GM06990 (cell line): ENCODE measurements around the gene TBX6.
"Not testable (repeated sequence)": the region's sequence is repeated elsewhere in the genome, so short reads cannot be mapped to it uniquely, and the experiment has no call there.

Source experiments
- DNase-seq: peaks from one replicate; pipeline ENCODE4 v3.0.0-alpha.2; 2011; ENCODE audit not compliant: insufficient read length; ENCODE audit errors: extremely low read depth
- H3K27me3 ChIP-seq: replicated peaks from 2 replicates; pipeline ENCODE4 v1.6.0; 2011; ENCODE audit warnings: low read length; ENCODE audit not compliant: control insufficient read depth, insufficient read depth
- H3K36me3 ChIP-seq: 2 replicates; pipeline ENCODE4 v1.5.1; 2011; ENCODE audit warnings: low read length; ENCODE audit not compliant: control insufficient read depth, insufficient read depth
- H3K4me3 ChIP-seq: replicated peaks from 2 replicates; pipeline ENCODE4 v1.5.1; 2011; ENCODE audit warnings: low read depth, mild to moderate bottlenecking, control low read depth, low read length
- CTCF ChIP-seq: IDR thresholded peaks from 2 replicates; pipeline ENCODE4 v1.5.1; 2011; ENCODE audit warnings: low read length, control low read depth, mild to moderate bottlenecking, inconsistent platforms; ENCODE audit not compliant: insufficient read depth, poor library complexity, severe bottlenecking

The TBX6 gene

GRCh38 chr16:30131869-30132475, 40.2 kb upstream of the TBX6 start:
- Histone ChIP-seq H3K27me3 (no peaks in the 10 kb centered on the region), H3K36me3 (no peaks in the 10 kb centered on the region), H3K4me3 (no peak overlapping the region)
- no peak for DNase-seq
- no peak for TF ChIP-seq CTCF

- Histone ChIP-seq H3K4me3 (no peak overlapping the region), H3K27me3 (no peaks in the 10 kb centered on the region), H3K36me3 (no peaks in the 10 kb centered on the region)
- DNase-seq, result no peak
- no peak for TF ChIP-seq CTCF
These were observed 36.3 kb upstream of the TBX6 start for GRCh38 chr16:30127993-30128392.

- not testable (repeated sequence) for H3K36me3 ChIP-seq, H3K4me3 ChIP-seq, H3K27me3 ChIP-seq, DNase-seq
These were observed 34.0 kb upstream of the TBX6 start for GRCh38 chr16:30125690-30126089.

- DNase-seq, result no peak
- TF ChIP-seq CTCF, result no peak
- no peaks in the 10 kb centered on the region for H3K36me3 ChIP-seq
- H3K4me3 ChIP-seq, result no peak overlapping the region
- H3K27me3 ChIP-seq, result no peaks in the 10 kb centered on the region
These were observed 33.3 kb upstream of the TBX6 start for GRCh38 chr16:30124985-30125379.

- no peak for TF ChIP-seq CTCF
- peak overlapping the region; percentile 87 for H3K4me3 ChIP-seq
- DNase-seq, result no peak
- H3K36me3 ChIP-seq, result no peaks in the 10 kb centered on the region; the same call in 1 of the 2 replicates
- H3K27me3 ChIP-seq, result no peaks in the 10 kb centered on the region
These were observed 31.0 kb upstream of the TBX6 start for GRCh38 chr16:30122604-30123160.

- Histone ChIP-seq H3K27me3 (no peaks in the 10 kb centered on the region), H3K36me3 (no peaks in the 10 kb centered on the region; the same call in none of the 2 replicates), H3K4me3 (peak overlapping the region; percentile 87)
- TF ChIP-seq CTCF, result no peak
- no peak for DNase-seq
These were observed 30.2 kb upstream of the TBX6 start for GRCh38 chr16:30121741-30122571.
